GM21723 (cell line): ENCODE data around the gene FOXO1.

Experiments
- ATAC-seq: cut with Tn5 transposase; IDR thresholded peaks from one replicate; pipeline ENCODE4 v1.9.1; 2021; ENCODE audit warnings: mild to moderate bottlenecking, moderate library complexity; ENCODE audit not compliant: unreplicated experiment

FOXO1 gene

DNA sequence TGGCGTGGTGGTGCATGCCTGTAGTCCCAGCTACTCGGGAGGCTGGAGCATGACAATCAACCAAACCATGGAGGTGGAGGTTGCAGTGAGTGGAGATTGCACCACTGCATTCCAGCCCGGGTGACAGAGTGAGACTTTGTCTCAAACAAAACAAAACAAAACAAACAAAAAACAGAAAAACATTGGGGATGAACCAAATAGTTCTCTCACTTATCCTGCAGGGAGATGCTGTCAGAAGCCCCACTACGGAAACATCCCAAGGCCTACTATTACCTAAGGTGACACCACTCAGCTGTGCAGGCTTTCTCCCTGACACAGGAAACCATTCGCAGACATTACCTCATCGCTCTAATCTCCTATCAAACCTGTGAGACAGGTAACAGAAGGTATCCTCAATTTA is 113.5 kb downstream of the FOXO1 start:
- ATAC-seq: no peak

- no peak for ATAC-seq
These were observed 116.3 kb downstream of the FOXO1 start for GRCh38 chr13:40550130-40550529.

- ATAC-seq: no peak
These were observed 116.8 kb downstream of the FOXO1 start for GRCh38 chr13:40549500-40550094.

- no peak for ATAC-seq
These were observed 118.7 kb downstream of the FOXO1 start for GRCh38 chr13:40547591-40548315.

DNA sequence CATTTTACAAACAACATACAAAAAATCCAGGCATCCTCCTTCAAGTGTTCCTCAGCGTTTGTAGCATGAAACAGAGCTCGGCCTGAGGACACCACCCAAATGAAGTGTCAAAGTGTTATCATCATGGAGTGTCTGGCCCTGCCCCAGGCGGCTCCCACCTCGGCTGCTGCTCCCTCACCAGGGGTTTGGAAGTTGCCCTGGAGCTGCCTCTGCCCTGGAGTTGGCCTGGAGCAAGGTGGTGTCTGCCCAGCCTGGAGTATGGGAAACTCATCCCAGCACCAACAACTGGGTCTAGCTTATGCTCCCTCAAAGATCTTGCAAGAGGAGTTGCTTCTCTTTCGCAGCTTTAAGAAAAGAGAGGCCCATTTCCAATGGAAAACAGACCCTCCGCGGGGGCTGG is 120.4 kb downstream of the FOXO1 start:
- ATAC-seq: no peak

DNA sequence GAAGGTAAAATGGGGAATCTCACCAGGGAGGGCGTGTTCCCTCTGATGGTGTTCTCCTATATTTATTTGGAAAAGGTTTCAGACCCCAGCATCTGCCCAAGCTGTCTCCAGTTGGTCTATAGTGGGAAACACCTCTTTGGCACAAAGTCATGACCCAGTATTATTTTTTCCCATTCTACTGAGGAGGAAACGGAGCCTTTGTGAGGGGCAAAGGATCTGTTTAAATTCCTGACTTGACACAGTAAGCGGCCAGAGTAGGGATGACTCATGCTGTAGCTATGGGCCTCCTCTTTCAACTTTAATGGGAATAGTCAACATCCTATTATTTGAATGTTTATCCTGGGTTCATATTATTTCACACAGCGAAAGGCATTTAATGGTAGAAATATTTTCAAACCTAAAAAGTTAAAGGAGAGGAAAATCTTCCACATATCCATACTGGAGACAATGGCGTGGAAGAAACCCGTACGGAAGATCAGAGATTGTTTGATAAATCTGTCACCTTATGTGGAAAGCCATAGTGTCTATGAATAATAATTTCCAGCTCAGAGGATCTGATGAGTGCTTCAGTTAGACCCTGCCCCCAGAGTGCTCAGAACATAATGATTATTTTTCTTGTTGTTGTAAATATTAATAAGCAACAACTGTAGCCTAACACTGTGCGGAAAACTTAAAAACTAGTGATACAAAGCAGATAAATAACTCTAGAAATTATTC is 126.0 kb downstream of the FOXO1 start:
- ATAC-seq: no peak

GRCh38 chr13:40539576-40540327 is 126.7 kb downstream of the FOXO1 start:
- no peak for ATAC-seq

DNA sequence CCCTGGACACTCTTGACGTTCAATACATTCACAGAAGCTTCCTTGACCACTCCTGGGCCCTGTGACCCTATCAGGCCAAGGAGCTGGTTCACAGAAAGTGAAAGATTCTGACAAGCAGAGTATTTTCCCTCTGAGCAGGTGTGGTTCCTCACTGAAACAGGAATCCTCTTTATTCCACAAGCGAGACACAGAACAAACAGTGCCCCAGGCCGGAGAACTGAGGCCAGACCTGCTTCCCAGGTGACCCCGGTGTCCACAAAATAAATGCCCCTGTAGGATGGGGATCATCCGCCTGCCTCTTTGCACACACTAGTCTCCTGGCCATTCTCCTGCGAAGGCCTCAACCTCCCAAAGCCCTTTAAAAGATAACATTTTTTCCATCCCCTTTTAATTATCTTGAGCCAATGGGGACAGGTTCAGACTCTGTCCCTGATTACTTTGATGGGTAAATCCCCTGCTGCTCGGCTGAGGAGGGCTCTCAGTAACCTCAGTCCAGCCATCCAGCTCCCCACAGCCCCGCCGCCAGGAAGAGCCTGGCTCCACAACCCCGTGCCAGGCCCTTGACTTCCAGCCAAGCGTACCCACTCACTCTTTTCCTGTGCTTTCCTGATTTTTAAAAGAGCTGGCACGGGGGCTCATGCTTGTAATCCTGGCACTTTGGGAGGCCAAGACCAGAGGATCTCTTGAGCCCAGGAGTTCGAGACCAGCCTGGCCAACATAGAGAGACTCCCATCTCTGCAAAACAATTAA is 129.1 kb downstream of the FOXO1 start:
- no peak for ATAC-seq

GRCh38 chr13:40536443-40537113 is 129.9 kb downstream of the FOXO1 start:
- no peak for ATAC-seq

DNA sequence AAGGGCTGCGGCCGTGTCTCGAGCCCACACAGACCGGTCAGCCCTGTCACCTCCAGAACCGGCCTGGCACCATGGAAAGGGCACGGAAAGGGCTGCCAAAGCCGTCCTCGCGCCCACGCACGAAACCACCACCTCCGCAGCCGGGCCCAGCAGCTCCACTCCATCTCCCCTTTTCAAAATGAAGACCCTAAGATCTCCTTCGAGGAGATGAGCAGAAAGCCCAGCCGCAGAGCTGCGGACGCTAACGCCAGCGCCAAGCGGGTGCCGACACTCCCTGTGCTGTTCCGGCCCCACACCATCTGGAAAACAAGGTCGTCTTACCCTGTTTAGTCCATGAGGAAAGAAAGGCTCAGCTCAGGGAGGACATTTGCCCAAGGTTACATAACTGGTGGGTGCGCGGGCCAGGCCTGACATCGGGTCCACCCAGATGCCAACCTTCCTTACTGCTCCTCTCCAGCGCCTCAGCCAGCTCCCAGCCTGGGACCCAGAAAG is 131.1 kb downstream of the FOXO1 start:
- no peak for ATAC-seq

DNA sequence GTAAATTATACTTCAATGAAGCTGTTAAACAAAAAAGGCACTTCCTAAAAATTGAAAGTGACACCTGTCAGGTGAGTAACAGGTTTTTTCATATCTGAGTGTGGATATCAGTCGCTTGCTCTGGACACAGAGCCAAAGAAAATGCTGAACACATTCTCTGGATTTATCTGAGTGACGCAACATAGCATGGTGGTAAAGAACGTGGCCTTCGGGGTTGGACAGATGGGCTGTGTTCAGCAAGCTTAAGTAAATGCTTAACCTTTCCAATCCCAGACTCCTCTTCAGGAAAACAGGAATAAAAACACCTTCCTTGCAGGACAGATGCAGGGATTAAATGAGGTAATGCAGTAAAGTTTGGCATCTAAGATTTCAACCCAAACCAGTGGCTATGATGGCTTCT is 132.0 kb downstream of the FOXO1 start:
- ATAC-seq: no peak

- no peak for ATAC-seq
These were observed 133.4 kb downstream of the FOXO1 start for GRCh38 chr13:40533072-40533471.

DNA sequence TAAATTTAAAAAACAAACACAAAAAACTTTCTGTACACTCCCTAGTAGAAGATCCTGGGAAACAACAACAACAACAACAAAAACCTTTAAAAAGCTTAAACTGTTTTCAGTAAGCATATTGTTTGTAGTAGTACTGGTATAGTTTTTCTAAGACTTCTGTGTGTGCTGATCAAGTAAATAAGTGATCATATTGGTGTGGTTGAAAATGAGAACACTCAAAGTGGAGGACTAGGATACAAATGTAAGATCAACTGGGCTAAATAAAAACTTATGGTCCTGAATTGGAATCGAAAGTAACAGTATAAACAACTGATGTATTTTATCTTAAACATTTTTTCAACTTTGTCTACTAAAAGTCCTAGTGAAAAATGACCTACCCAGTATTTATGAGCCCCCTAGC is 135.5 kb downstream of the FOXO1 start:
- ATAC-seq: no peak

DNA sequence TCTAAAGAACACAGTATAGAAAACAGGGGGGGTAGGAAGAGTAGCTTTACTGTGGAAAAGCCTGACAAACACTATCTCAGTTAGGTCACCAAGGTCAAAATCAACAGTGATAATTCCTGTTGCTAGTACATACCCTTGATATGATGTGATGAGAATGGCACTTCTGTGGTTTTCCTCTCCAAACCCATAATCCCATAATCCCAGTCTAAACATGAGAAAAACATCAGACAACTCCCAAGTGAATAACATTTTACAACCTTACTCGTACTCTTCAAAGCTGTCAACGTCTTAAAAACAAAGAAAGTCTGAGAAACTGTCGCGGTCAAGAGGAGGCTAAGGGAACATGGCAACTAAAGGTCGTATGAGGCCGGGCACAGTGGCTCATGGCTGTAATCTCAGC is 137.6 kb downstream of the FOXO1 start:
- no peak for ATAC-seq

DNA sequence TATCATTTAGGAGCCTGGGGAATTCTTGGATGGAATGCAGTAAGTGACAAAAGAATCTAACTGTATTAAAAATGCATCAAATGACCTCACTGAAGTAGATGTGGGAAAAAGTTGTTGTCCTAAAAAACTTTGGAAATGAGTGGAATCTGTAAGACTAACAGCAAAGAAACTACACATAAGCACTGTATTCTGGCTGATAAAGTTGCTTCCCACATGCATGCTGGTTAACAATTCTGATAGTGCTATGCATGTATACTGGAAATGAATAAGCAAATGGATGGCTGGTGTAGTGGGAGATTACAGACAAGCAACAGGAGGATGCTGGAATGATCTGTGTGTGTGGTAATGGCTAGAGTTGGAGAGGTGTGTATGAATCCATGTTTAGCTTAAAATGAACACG is 138.5 kb downstream of the FOXO1 start:
- ATAC-seq: no peak

DNA sequence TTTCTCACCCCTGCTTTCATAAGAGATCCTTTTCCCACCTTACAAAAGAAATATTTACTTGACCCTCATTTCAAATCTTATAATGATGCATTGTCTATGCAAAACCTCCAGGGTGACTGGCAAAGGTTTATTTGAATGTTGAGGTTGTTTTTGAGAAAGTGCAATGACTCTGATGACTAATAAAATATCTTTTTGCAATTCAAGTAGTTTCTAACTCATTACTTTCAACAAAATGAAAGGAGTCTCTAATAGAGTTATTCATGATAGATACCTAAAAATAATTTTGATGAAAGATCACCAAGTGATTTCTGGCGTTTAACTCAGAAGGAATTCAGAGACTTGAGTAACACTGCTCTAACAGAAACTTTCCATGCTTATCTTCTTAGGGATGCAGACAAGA is 144.2 kb downstream of the FOXO1 start:
- no peak for ATAC-seq

GRCh38 chr13:40520916-40521315 is 145.5 kb downstream of the FOXO1 start:
- no peak for ATAC-seq

GRCh38 chr13:40519637-40520036 is 146.8 kb downstream of the FOXO1 start:
- no peak for ATAC-seq

DNA sequence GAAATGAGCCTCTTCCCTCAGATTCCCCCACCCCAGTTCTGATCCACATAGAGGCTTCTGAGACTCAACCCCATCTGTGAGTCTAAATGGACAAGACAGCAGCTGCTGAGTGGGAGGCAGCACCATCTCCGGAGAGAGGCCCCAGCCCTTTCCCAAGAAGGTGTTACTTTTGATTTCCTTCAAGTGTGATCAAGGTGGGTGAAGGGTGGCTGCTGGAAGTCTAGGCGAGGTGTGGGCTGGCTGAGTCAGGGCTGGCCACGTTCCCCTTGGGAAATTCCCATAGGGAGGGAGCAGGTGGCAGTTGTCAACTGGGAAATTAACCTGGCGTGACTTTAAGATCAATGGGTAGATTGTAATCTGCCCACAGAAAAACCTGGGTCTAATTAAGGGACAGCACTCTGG is 148.0 kb downstream of the FOXO1 start:
- ATAC-seq: no peak
